ENCODE results near the gene LIME1. TPM values are rescaled to one million over a fixed set of nuclear protein-coding genes. Genes with fewer than 3 reads are reported as not detected.

LIME1 gene
- total and polyA plus RNA-seq, 4 donors, result 21.2 to 69.0 (median 51.6) TPM

DNA sequence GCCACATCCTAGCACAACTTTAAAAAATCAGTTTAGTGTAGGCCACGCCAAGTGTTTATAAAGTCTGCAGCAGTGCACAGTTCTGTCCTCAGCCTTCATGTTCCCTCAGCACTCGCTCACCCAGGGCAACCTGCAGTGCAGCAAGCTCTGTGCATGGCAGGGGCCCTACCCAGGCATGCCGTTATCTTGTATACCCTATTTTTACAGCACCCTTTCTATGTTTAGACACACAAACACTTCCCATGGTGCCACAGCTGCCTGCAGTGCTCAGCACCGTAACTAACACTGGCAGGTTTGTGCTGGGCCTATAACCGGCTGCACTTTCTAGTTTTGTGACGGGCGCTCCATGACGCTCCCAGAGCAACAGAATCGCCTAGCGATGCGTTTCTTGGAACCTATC is 50.8 kb downstream of the LIME1 start:
- WGBS, result 86% methylated on average over 11 of the region's 11 CpGs
- Histone ChIP-seq H3K9me3 (ENCODE audit: control insufficient read depth in 4 of 4, low read length in 3 of 4) (no peaks in the 10 kb centered on the region), H3K9ac (ENCODE audit: low read depth in 1 of 2, low read length in 2 of 2) (no peak overlapping the region), H3K27me3 (ENCODE audit: control insufficient read depth in 4 of 4, insufficient read depth in 4 of 4, low read length in 3 of 4) (no peaks in the 10 kb centered on the region), H3K4me1 (ENCODE audit: control insufficient read depth in 4 of 4, insufficient read depth in 4 of 4, low read length in 3 of 4) (peaks cover 0 to 3% (median 1%) of the 10 kb centered on the region in 4 donors), H3K27ac (ENCODE audit: low read depth in 1 of 2, low read length in 2 of 2) (no peak overlapping the region), H3K36me3 (ENCODE audit: control insufficient read depth in 4 of 4, insufficient read depth in 3 of 4, low read depth in 1 of 4, low read length in 3 of 4) (no peaks in the 10 kb centered on the region), H3K4me3 (ENCODE audit: low read depth in 1 of 3, low read length in 3 of 3) (no peak overlapping the region)
- TF ChIP-seq NR2F2 (IDR thresholded peaks at IDR 0.05) (no peak), EGR1 (IDR thresholded peaks at IDR 0.05; ENCODE audit: low read depth in 2 of 2) (no peak), HNF4A (conservative IDR thresholded peaks at IDR 0.05) (no peak), JUND (IDR thresholded peaks at IDR 0.05) (no peak), FOXA2 (IDR thresholded peaks at IDR 0.05) (no peak), TAF1 (conservative IDR thresholded peaks at IDR 0.05) (no peak)
- TF ChIP-seq, protein P1, sequence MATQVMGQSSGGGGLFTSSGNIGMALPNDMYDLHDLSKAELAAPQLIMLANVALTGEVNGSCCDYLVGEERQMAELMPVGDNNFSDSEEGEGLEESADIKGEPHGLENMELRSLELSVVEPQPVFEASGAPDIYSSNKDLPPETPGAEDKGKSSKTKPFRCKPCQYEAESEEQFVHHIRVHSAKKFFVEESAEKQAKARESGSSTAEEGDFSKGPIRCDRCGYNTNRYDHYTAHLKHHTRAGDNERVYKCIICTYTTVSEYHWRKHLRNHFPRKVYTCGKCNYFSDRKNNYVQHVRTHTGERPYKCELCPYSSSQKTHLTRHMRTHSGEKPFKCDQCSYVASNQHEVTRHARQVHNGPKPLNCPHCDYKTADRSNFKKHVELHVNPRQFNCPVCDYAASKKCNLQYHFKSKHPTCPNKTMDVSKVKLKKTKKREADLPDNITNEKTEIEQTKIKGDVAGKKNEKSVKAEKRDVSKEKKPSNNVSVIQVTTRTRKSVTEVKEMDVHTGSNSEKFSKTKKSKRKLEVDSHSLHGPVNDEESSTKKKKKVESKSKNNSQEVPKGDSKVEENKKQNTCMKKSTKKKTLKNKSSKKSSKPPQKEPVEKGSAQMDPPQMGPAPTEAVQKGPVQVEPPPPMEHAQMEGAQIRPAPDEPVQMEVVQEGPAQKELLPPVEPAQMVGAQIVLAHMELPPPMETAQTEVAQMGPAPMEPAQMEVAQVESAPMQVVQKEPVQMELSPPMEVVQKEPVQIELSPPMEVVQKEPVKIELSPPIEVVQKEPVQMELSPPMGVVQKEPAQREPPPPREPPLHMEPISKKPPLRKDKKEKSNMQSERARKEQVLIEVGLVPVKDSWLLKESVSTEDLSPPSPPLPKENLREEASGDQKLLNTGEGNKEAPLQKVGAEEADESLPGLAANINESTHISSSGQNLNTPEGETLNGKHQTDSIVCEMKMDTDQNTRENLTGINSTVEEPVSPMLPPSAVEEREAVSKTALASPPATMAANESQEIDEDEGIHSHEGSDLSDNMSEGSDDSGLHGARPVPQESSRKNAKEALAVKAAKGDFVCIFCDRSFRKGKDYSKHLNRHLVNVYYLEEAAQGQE (IDR thresholded peaks at IDR 0.05), result no peak
- TF ChIP-seq, protein P2, sequence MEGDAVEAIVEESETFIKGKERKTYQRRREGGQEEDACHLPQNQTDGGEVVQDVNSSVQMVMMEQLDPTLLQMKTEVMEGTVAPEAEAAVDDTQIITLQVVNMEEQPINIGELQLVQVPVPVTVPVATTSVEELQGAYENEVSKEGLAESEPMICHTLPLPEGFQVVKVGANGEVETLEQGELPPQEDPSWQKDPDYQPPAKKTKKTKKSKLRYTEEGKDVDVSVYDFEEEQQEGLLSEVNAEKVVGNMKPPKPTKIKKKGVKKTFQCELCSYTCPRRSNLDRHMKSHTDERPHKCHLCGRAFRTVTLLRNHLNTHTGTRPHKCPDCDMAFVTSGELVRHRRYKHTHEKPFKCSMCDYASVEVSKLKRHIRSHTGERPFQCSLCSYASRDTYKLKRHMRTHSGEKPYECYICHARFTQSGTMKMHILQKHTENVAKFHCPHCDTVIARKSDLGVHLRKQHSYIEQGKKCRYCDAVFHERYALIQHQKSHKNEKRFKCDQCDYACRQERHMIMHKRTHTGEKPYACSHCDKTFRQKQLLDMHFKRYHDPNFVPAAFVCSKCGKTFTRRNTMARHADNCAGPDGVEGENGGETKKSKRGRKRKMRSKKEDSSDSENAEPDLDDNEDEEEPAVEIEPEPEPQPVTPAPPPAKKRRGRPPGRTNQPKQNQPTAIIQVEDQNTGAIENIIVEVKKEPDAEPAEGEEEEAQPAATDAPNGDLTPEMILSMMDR (IDR thresholded peaks at IDR 0.05; ENCODE audit: low read depth, low read length, missing input control), result no peak
- DNase-seq (ENCODE audit: low spot score), result no peak

DNA sequence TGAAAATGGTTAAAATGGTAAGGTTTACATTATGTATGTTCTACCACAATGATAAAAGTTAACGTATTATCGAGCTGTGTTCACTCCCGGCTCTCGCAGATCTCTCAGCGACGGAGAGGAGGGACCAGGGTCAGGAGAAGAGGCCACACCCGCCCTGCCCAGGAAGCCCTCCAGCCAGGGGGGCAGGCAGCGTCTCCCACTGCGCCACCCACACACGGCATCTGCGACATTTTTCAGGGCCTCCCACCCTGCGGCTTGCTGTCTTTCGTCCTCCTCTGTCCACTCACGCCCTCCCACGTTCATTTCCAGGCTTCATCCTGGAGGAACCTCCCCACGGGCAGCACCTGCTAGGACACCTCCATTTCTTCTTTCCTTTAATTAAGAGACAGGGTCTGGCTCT is 51.3 kb downstream of the LIME1 start:
- WGBS, result 86% methylated on average over 16 of the region's 16 CpGs
- H3K9ac ChIP-seq (ENCODE audit: low read depth in 1 of 2, low read length in 2 of 2), result no peak overlapping the region
- DNase-seq (ENCODE audit: low spot score), result no peak
- no peak overlapping the region for H3K27ac ChIP-seq (ENCODE audit: low read depth in 1 of 2, low read length in 2 of 2)
- H3K4me1 ChIP-seq (ENCODE audit: control insufficient read depth in 4 of 4, insufficient read depth in 4 of 4, low read length in 3 of 4), result peaks cover 0 to 3% (median 1%) of the 10 kb centered on the region in 4 donors
- no peaks in the 10 kb centered on the region for H3K27me3 ChIP-seq (ENCODE audit: control insufficient read depth in 4 of 4, insufficient read depth in 4 of 4, low read length in 3 of 4)
- H3K4me3 ChIP-seq (ENCODE audit: low read depth in 1 of 3, low read length in 3 of 3), result no peak overlapping the region
- no peaks in the 10 kb centered on the region for H3K36me3 ChIP-seq (ENCODE audit: control insufficient read depth in 4 of 4, insufficient read depth in 3 of 4, low read depth in 1 of 4, low read length in 3 of 4)
- no peak for TF ChIP-seq RXRA (IDR thresholded peaks at IDR 0.05)
- TF ChIP-seq, protein P3, sequence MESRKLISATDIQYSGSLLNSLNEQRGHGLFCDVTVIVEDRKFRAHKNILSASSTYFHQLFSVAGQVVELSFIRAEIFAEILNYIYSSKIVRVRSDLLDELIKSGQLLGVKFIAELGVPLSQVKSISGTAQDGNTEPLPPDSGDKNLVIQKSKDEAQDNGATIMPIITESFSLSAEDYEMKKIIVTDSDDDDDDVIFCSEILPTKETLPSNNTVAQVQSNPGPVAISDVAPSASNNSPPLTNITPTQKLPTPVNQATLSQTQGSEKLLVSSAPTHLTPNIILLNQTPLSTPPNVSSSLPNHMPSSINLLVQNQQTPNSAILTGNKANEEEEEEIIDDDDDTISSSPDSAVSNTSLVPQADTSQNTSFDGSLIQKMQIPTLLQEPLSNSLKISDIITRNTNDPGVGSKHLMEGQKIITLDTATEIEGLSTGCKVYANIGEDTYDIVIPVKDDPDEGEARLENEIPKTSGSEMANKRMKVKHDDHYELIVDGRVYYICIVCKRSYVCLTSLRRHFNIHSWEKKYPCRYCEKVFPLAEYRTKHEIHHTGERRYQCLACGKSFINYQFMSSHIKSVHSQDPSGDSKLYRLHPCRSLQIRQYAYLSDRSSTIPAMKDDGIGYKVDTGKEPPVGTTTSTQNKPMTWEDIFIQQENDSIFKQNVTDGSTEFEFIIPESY (IDR thresholded peaks at IDR 0.05), result no peak
- TF ChIP-seq HNF4G (IDR thresholded peaks at IDR 0.05), result no peak
- no peak for TF ChIP-seq NR2F2 (IDR thresholded peaks at IDR 0.05)
- no peak for TF ChIP-seq EGR1 (IDR thresholded peaks at IDR 0.05; ENCODE audit: low read depth in 2 of 2)
- TF ChIP-seq, protein P4, sequence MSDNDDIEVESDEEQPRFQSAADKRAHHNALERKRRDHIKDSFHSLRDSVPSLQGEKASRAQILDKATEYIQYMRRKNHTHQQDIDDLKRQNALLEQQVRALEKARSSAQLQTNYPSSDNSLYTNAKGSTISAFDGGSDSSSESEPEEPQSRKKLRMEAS (IDR thresholded peaks at IDR 0.05), result no peak
- TF ChIP-seq, protein P2 (IDR thresholded peaks at IDR 0.05; ENCODE audit: low read depth, low read length, missing input control), result no peak
- no peak for TF ChIP-seq FOXA1 (IDR thresholded peaks at IDR 0.05)
- TF ChIP-seq JUND (IDR thresholded peaks at IDR 0.05), result no peak
- no peak for TF ChIP-seq FOXA2 (IDR thresholded peaks at IDR 0.05)
- TF ChIP-seq, protein P1 (IDR thresholded peaks at IDR 0.05), result no peak
- TF ChIP-seq, protein P5, sequence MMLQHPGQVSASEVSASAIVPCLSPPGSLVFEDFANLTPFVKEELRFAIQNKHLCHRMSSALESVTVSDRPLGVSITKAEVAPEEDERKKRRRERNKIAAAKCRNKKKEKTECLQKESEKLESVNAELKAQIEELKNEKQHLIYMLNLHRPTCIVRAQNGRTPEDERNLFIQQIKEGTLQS (IDR thresholded peaks at IDR 0.05), result no peak
- TF ChIP-seq HNF4A (conservative IDR thresholded peaks at IDR 0.05), result no peak
- no peak for TF ChIP-seq RAD21 (IDR thresholded peaks at IDR 0.05)
- TF ChIP-seq GABPA (IDR thresholded peaks at IDR 0.05 in 1 of 2, conservative IDR thresholded peaks at IDR 0.05 in 1 of 2), result no peak
- no peak for TF ChIP-seq SP1 (IDR thresholded peaks at IDR 0.05)
- no peaks in the 10 kb centered on the region for H3K9me3 ChIP-seq (ENCODE audit: control insufficient read depth in 4 of 4, low read length in 3 of 4)

Measured in liver (tissue), 9 donors.